A549 (cell line): Measurements from ENCODE around the gene DMPK. TPM values are rescaled to one million over a fixed set of nuclear protein-coding genes. Genes with fewer than 3 reads are reported as not detected.

Experiments
- ATAC-seq, 2 experiments: fragments of 200-7000 bp in 1 of 2; fragments of >200 bp in 1 of 2; cut with Nextera tagmentation in 1 of 2; cut with Tn5 transposase in 1 of 2; 3 replicates each; pipeline versions ENCODE4 v1.8.0 to v1.9.1; 2018 to 2020; ENCODE audit warnings: mild to moderate bottlenecking in 1 of 2, moderate library complexity in 1 of 2
- CTCF ChIA-PET: fragments of 300-600 bp; sonication (Branson Sonifier 250); formaldehyde crosslinking; extraction: SDS; loops from one replicate; lab custom pipeline; 2021; ENCODE audit warnings: antibody characterized with exemption, inconsistent platforms; lab: Yijun Ruan, JAX
- POLR2A ChIA-PET: fragments of 350-600 bp; formaldehyde crosslinking; extraction: SDS; loops from one replicate; lab custom pipeline; 2021; ENCODE audit warnings: antibody characterized with exemption, inconsistent platforms; lab: Yijun Ruan, JAX
- DNase-seq, 2 experiments: peaks; one replicate each; pipeline versions ENCODE4 v3.0.0 to v3.0.0-alpha.2; 2011 to 2016; ENCODE audit warnings: low read depth in 1 of 2, low spot score in 1 of 2
- FAIRE-seq: peaks from 2 replicates; lab custom pipeline; 2011; peaks lifted over from hg19 to GRCh38; lab: Jason Lieb, UNC
- H3K27ac ChIP-seq, 2 experiments: fragments of >200 bp; sonication (Bioruptor Twin); formaldehyde crosslinking; 3 replicates each; pipeline ENCODE4 v1.5.1; 2016 to 2017
- H3K4me1 ChIP-seq: fragments of >200 bp; sonication (Bioruptor Twin); formaldehyde crosslinking; 3 replicates; pipeline ENCODE4 v1.6.1; 2016
- H3K4me2 ChIP-seq: fragments of >200 bp; sonication (Bioruptor Twin); formaldehyde crosslinking; 3 replicates; pipeline ENCODE4 v1.6.1; 2016
- H3K4me3 ChIP-seq: fragments of >200 bp; sonication (Bioruptor Twin); formaldehyde crosslinking; 3 replicates; pipeline ENCODE4 v1.5.1; 2016
- H3K9me3 ChIP-seq: fragments of >200 bp; sonication (Bioruptor Twin); formaldehyde crosslinking; 3 replicates; pipeline ENCODE4 v1.6.1; 2016
- CEBPB ChIP-seq, 2 experiments: fragments of >200 bp in 1 of 2; sonication (Bioruptor Twin) in 1 of 2; formaldehyde crosslinking in 1 of 2; IDR thresholded peaks; 2 replicates each; pipeline ENCODE4 v1.6.1; 2012 to 2016
- FOSB ChIP-seq: fragments of 250-450 bp; sonication (Bioruptor Pico); IDR thresholded peaks from 2 replicates; pipeline ENCODE4 v1.5.0; 2020; ENCODE audit warnings: mild to moderate bottlenecking, moderate library complexity
- GATA3 ChIP-seq: IDR thresholded peaks from 2 replicates; pipeline ENCODE4 v1.6.1; 2012; ENCODE audit warnings: borderline replicate concordance
- JUN ChIP-seq, 2 experiments: fragments of >200 bp; sonication (Bioruptor Twin); formaldehyde crosslinking; IDR thresholded peaks; 2 replicates in 1 of 2; 3 replicates in 1 of 2; pipeline ENCODE4 v1.6.1; 2016 to 2017
- KDM1A ChIP-seq: fragments of 200-600 bp; sonication (generic); IDR thresholded peaks from 2 replicates; pipeline ENCODE4 v1.6.1; 2016; ENCODE audit warnings: low read depth, mild to moderate bottlenecking
- KDM5A ChIP-seq: fragments of 200-600 bp; sonication (generic); IDR thresholded peaks from 2 replicates; pipeline ENCODE4 v1.6.1; 2016; ENCODE audit warnings: antibody characterized with exemption, mild to moderate bottlenecking
- SMC3 ChIP-seq: fragments of >200 bp; sonication (Bioruptor Twin); formaldehyde crosslinking; IDR thresholded peaks from 3 replicates; pipeline ENCODE4 v1.6.1; 2018; ENCODE audit warnings: inconsistent platforms
- WGBS: methylation state at CpG from one replicate; pipeline ENCODE4 v1.1.6; 2017; ENCODE audit errors: missing lambda C conversion rate; 5-methylcytosine and 5-hydroxymethylcytosine counted together
- polyA plus RNA-seq, 4 experiments: library from polyadenylated mRNA; depleted of rRNA in 3 of 4; stranded (reverse); fragments of >200 nt; fragmentation: RNase III in 1 of 4; extraction: RNeasy Plus Mini Kit Qiagen cat#74134 plus additional on column Dnase treatment in 1 of 4; gene quantifications; 2 replicates in 3 of 4; 3 replicates in 1 of 4; pipeline ENCODE4 v1.2.3, GENCODE V29; 2011 to 2017
- TF ChIP-seq, protein P1 (sequence below): fragments of >200 bp; sonication (Bioruptor Twin); formaldehyde crosslinking; IDR thresholded peaks from 3 replicates; pipeline ENCODE4 v1.6.1; 2016
- TF ChIP-seq, protein P2 (sequence below): fragments of 200-600 bp; sonication (generic); IDR thresholded peaks from 2 replicates; pipeline ENCODE4 v1.6.1; 2016; ENCODE audit warnings: antibody characterized with exemption, mild to moderate bottlenecking, moderate library complexity
- TF ChIP-seq, protein P3 (sequence below): IDR thresholded peaks from 2 replicates; pipeline ENCODE4 v1.6.1; 2012

DMPK gene
- polyA plus RNA-seq, 2 of the 4 experiments (the other 2 are of a cell fraction), result 21.6 to 56.6 TPM

DNA sequence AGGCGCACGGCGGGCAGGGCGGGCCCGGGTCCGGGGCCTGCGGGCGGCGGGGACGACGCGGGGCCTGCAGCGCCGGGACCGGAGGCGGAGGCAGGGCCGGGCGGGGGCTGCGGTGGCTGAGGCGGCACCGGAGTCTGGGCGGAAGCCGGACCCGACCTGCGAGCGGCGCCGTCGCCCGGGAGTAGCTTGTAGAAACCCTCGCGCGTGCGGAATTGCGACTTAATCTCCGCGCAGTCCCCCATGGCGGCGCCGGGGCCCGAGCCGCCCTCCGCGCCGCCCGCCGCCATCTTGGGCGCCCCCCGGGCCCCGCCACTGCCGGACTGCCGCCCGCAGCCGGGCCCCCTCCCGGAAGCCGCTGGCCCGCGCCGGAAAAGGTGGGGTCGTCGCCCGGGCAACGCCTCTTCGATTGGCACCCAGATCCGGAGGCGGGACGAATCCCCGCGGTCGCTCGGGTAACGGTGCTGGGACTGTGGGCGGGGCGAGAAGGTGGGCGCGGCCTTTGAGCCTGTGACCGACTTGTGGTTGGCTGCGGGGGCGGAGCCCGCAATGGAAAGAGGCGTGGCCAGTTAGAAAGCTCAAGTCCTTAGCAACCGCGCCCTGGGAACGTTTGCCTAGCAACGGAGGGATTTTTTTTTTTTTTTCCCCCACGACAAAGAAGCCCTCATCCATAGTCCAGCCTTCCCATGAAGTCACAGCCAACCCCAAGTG, 10.3 kb upstream of the DMPK start, which contains the start of gene DMWD (continued):
- TF ChIP-seq JUN (IDR thresholded peaks at IDR 0.05), result peak; percentile 70 to 90; a peak in 4 of 5 replicates
- TF ChIP-seq, protein P1, sequence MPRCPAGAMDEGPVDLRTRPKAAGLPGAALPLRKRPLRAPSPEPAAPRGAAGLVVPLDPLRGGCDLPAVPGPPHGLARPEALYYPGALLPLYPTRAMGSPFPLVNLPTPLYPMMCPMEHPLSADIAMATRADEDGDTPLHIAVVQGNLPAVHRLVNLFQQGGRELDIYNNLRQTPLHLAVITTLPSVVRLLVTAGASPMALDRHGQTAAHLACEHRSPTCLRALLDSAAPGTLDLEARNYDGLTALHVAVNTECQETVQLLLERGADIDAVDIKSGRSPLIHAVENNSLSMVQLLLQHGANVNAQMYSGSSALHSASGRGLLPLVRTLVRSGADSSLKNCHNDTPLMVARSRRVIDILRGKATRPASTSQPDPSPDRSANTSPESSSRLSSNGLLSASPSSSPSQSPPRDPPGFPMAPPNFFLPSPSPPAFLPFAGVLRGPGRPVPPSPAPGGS, result peak; percentile 88; the same call in 2 of the 3 replicates

DNA sequence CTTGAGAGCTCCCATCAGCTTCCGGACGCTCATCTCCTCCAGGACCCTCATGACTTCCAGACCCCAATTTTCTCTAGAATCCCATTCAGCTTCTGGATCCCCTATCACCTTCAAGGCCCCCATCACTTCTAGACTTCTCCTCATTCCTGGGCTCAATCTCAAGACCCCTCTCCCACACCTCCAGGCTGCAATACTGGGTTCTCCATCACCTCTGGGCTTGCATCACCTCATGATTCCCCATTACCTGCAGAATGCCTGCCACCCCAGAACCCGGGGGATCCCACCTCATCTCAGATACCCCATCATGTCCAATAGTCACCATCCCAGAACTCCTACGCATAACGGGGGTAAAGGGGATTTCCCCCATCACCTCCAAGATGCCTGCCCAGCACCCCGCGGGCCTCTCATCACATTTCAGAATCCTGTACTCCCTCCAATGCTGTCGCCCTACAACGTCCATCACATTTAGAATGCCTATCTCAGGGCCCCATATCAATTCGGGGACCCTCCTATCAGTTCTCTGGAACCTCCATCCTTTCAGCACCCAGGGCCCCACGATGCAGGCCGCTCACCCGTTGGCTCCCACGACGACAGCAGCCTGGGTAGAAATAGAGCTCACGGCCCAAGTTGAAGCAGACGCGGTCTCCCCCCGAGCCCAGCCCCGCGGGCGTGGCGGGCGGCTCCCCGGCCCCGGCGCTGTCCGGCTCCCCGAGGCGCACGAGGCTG, 9.6 kb upstream of the DMPK start:
- DNase-seq (no peak), ATAC-seq (no peak; a peak in 1 of 6 replicates), FAIRE-seq (no peak)
- TF ChIP-seq, protein P2, sequence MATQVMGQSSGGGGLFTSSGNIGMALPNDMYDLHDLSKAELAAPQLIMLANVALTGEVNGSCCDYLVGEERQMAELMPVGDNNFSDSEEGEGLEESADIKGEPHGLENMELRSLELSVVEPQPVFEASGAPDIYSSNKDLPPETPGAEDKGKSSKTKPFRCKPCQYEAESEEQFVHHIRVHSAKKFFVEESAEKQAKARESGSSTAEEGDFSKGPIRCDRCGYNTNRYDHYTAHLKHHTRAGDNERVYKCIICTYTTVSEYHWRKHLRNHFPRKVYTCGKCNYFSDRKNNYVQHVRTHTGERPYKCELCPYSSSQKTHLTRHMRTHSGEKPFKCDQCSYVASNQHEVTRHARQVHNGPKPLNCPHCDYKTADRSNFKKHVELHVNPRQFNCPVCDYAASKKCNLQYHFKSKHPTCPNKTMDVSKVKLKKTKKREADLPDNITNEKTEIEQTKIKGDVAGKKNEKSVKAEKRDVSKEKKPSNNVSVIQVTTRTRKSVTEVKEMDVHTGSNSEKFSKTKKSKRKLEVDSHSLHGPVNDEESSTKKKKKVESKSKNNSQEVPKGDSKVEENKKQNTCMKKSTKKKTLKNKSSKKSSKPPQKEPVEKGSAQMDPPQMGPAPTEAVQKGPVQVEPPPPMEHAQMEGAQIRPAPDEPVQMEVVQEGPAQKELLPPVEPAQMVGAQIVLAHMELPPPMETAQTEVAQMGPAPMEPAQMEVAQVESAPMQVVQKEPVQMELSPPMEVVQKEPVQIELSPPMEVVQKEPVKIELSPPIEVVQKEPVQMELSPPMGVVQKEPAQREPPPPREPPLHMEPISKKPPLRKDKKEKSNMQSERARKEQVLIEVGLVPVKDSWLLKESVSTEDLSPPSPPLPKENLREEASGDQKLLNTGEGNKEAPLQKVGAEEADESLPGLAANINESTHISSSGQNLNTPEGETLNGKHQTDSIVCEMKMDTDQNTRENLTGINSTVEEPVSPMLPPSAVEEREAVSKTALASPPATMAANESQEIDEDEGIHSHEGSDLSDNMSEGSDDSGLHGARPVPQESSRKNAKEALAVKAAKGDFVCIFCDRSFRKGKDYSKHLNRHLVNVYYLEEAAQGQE, result peak; percentile 47; the same call in 1 of the 2 replicates
- no peak for TF ChIP-seq CEBPB (IDR thresholded peaks at IDR 0.05)
- 12% methylated on average over 23 of the region's 31 CpGs for WGBS
- Histone ChIP-seq H3K4me2 (peak overlapping the region; percentile 97), H3K4me1 (peaks cover 19% of the 10 kb centered on the region), H3K4me3 (peak overlapping the region; percentile 97), H3K27ac (peak overlapping the region; percentile 87 to 98), H3K9me3 (no peaks in the 10 kb centered on the region)
- CTCF ChIA-PET, result interaction anchor here (1.9 to 74.3 kb wide), 3 partner anchors 7 to 98 kb away, joined by 8 to 2204 read pairs (median 2204); partner anchors contain the start of genes DMPK, DMWD, RSPH6A and SIX5
- POLR2A ChIA-PET, result interaction anchor here (2.3 to 2.8 kb wide), 2 partner anchors 10 to 22 kb away, joined by 30 to 43 read pairs; partner anchors contain the start of genes DMPK and SIX5

DNA sequence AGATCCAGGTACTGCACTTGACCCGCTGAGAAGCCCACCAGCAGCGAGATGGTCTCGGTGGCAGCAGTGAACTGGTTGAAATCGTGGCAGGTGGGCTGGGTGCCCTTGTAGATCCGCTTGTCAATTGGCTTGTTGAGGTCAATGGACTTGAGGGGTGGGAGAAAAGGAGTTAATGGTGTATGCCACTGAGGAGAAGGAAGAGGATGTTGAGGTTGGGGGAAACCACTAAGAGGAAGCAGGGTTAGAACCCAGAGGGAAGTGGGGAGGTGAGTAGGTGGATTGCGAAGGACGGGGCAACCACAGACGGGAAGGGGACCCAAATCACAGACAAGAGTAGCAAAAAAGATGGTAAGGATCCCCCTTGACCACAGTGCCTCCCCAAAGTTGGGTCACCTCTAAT, 8.7 kb upstream of the DMPK start:
- ATAC-seq (no peak), DNase-seq (no peak), FAIRE-seq (no peak)
- ChIA-PET CTCF (interaction anchor here (0.7 to 74.3 kb wide), 3 partner anchors 6 to 47 kb away, joined by 3 to 2204 read pairs (median 2204); partner anchors contain the start of genes DMPK, DMWD, RSPH6A and SIX5), POLR2A (interaction anchor here (2.3 kb wide), 1 partner anchor 9 kb away, joined by 30 read pairs; the partner anchor contains the start of gene DMPK)
- WGBS, result 96% methylated on average over 8 of the region's 8 CpGs
- H3K27ac ChIP-seq, result no peak overlapping the region
- no peaks in the 10 kb centered on the region for H3K9me3 ChIP-seq
- peaks cover 19% of the 10 kb centered on the region for H3K4me1 ChIP-seq
- TF ChIP-seq, protein P3, sequence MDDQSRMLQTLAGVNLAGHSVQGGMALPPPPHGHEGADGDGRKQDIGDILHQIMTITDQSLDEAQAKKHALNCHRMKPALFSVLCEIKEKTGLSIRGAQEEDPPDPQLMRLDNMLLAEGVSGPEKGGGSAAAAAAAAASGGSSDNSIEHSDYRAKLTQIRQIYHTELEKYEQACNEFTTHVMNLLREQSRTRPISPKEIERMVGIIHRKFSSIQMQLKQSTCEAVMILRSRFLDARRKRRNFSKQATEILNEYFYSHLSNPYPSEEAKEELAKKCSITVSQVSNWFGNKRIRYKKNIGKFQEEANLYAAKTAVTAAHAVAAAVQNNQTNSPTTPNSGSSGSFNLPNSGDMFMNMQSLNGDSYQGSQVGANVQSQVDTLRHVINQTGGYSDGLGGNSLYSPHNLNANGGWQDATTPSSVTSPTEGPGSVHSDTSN, result no peak
- TF ChIP-seq GATA3, result no peak
- H3K4me2 ChIP-seq, result peak overlapping the region; percentile 97
- 0 out of 3 replicates have a peak overlapping the region, but pooled peaks have one; percentile 97 for H3K4me3 ChIP-seq

DNA sequence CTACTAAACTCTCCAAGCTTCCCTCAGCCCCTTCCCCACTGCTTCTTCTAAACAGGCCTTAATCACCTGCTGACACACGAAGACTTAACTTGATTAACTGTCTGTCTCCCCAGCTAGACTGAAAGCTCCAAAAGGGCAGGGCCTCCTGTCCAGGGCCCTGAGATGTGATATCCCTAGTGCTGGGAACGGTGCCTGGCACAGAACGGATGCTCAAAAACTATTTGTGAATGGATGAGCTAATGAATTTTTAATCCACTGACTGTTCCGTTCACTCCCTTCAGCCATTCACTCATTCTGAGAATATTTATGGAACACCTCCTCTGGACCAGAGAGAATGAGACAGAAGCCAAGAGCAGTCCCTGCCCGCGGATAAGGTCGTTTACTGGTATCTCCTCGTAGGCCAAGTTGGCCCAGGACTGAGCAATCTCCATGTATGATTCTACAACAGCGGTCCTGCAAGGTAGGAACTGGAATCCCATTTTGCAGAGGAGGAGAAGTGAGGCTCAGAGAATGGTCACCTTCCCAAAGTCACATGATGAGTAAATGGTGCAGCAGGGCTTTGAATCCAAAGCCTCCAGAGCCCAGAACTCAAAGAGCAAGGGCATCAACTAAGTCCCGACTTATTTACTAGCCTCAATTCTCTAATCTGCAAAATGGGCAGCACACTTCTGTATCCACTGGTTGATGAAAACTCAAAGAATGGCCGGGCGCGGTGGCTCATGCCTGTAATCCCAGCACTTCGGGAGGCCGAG, 6.9 kb upstream of the DMPK start:
- H3K4me3 ChIP-seq, result no peak overlapping the region
- FAIRE-seq, result no peak
- WGBS, result 92% methylated on average over 15 of the region's 15 CpGs
- H3K4me1 ChIP-seq, result peaks cover 22% of the 10 kb centered on the region
- H3K9me3 ChIP-seq, result no peaks in the 10 kb centered on the region
- no peak overlapping the region for H3K27ac ChIP-seq
- POLR2A ChIA-PET, result no interaction called here
- H3K4me2 ChIP-seq, result no peak overlapping the region
- TF ChIP-seq KDM5A (no peak), SMC3 (no peak), KDM1A (peak; percentile 63; the same call in 1 of the 2 replicates), FOSB (CRISPR knock-in tag) (no peak)
- TF ChIP-seq, all 56 proteins: peak for 1
- CTCF ChIA-PET, result interaction anchor here (62.0 to 74.3 kb wide), 2 partner anchors 4 to 19 kb away, joined by 2204 read pairs; partner anchors contain the start of genes DMPK, DMWD, RSPH6A and SIX5
- ATAC-seq (no peak), DNase-seq (no peak)
